HG03565 (cell line): ENCODE data around the gene NCAPH2.

ENCODE experiments used
- ATAC-seq: cut with Tn5 transposase; IDR thresholded peaks from one replicate; pipeline ENCODE4 v1.9.1; 2021; ENCODE audit warnings: mild to moderate bottlenecking, moderate library complexity; ENCODE audit not compliant: unreplicated experiment

Gene NCAPH2

GRCh38 chr22:50545522-50546325, 37.7 kb downstream of the NCAPH2 start, which contains the start of gene KLHDC7B:
Gene KLHDC7B, plus strand, starts transcription at chr22:50545899. Its CDS starts 345 bp downstream, at chr22:50546244.
- ATAC-seq: no peak

- ATAC-seq: no peak
These were observed 38.6 kb downstream of the NCAPH2 start for GRCh38 chr22:50546326-50547262.

GRCh38 chr22:50547263-50547985, 39.4 kb downstream of the NCAPH2 start:
- ATAC-seq: no peak

GRCh38 chr22:50548040-50548920, 40.3 kb downstream of the NCAPH2 start:
- no peak for ATAC-seq

GRCh38 chr22:50548921-50549790, 41.1 kb downstream of the NCAPH2 start:
- ATAC-seq: no peak

GRCh38 chr22:50550395-50550794, 42.4 kb downstream of the NCAPH2 start:
- ATAC-seq: no peak

GRCh38 chr22:50551160-50551752, 43.2 kb downstream of the NCAPH2 start:
- no peak for ATAC-seq

- ATAC-seq: no peak
These were observed 45.3 kb downstream of the NCAPH2 start for GRCh38 chr22:50553310-50553709.

- no peak for ATAC-seq
These were observed 48.7 kb downstream of the NCAPH2 start for GRCh38 chr22:50556703-50557102.

GRCh38 chr22:50560034-50560433, 52.0 kb downstream of the NCAPH2 start:
- ATAC-seq: no peak

GRCh38 chr22:50561401-50562358, 53.7 kb downstream of the NCAPH2 start:
- no peak for ATAC-seq

GRCh38 chr22:50562523-50563412, 54.7 kb downstream of the NCAPH2 start, which contains the start of gene SYCE3:
Gene SYCE3, minus strand, starts transcription at chr22:50562919. Its CDS starts 6,514 bp downstream, at chr22:50556405.
- ATAC-seq: peak; percentile 81

GRCh38 chr22:50563413-50564160, 55.6 kb downstream of the NCAPH2 start:
- no peak for ATAC-seq

- no peak for ATAC-seq
These were observed 56.3 kb downstream of the NCAPH2 start for GRCh38 chr22:50564289-50564688.

GRCh38 chr22:50567721-50568252, 59.8 kb downstream of the NCAPH2 start:
- no peak for ATAC-seq
